Measurements from ENCODE around the gene HLA-DOA.

HLA-DOA gene

DNA sequence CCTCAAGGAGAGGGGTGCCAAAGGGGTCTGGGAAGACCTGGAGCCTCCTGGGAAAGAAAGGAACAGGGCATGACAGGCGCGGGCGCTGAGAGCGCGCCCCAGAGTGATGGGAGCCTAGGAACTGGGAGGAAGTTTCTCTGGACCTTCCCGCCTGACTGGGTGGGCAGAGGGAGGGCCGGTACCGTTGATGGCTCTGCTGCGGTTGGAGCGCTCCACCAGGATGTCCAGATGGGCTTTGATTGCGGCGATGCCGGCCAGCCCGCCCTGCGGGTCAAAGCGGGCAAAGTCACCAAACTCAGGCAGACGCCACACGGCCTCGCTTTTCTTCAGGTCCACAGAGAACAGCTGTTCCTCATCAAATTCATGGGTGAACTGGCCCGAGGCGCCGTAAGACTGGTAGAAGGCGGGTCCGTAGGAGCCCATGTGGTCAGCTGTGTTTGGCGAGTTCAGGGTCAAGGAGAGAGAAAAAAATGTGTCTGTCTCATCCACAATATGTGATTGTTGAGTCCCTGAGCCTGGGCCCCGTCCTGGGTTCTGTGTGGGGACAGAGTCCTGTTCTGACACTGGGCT lies 1.5 kb downstream of the HLA-DOA start:
- TF ChIP-seq BACH2 (CRISPR knock-in tag; IDR thresholded peaks at IDR 0.05; ENCODE audit: borderline replicate concordance) (no peak), ESRRG (CRISPR knock-in tag; IDR thresholded peaks at IDR 0.05) (no peak), OSR1 (CRISPR knock-in tag; IDR thresholded peaks at IDR 0.05) (no peak), GLIS3 (CRISPR knock-in tag; IDR thresholded peaks at IDR 0.05) (no peak), ZNF70 (CRISPR knock-in tag; IDR thresholded peaks at IDR 0.05) (no peak), TOX (CRISPR knock-in tag; IDR thresholded peaks at IDR 0.05; ENCODE audit: borderline replicate concordance) (no peak), TCF4 (CRISPR knock-in tag; IDR thresholded peaks at IDR 0.05; ENCODE audit: borderline replicate concordance) (no peak), SNAI2 (CRISPR knock-in tag; IDR thresholded peaks at IDR 0.05) (no peak), PPARA (CRISPR knock-in tag; IDR thresholded peaks at IDR 0.05; ENCODE audit: borderline replicate concordance) (no peak)
- TF ChIP-seq, protein P1, sequence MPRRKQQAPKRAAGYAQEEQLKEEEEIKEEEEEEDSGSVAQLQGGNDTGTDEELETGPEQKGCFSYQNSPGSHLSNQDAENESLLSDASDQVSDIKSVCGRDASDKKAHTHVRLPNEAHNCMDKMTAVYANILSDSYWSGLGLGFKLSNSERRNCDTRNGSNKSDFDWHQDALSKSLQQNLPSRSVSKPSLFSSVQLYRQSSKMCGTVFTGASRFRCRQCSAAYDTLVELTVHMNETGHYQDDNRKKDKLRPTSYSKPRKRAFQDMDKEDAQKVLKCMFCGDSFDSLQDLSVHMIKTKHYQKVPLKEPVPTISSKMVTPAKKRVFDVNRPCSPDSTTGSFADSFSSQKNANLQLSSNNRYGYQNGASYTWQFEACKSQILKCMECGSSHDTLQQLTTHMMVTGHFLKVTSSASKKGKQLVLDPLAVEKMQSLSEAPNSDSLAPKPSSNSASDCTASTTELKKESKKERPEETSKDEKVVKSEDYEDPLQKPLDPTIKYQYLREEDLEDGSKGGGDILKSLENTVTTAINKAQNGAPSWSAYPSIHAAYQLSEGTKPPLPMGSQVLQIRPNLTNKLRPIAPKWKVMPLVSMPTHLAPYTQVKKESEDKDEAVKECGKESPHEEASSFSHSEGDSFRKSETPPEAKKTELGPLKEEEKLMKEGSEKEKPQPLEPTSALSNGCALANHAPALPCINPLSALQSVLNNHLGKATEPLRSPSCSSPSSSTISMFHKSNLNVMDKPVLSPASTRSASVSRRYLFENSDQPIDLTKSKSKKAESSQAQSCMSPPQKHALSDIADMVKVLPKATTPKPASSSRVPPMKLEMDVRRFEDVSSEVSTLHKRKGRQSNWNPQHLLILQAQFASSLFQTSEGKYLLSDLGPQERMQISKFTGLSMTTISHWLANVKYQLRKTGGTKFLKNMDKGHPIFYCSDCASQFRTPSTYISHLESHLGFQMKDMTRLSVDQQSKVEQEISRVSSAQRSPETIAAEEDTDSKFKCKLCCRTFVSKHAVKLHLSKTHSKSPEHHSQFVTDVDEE (CRISPR knock-in tag; IDR thresholded peaks at IDR 0.05): no peak
- TF ChIP-seq, protein P2, sequence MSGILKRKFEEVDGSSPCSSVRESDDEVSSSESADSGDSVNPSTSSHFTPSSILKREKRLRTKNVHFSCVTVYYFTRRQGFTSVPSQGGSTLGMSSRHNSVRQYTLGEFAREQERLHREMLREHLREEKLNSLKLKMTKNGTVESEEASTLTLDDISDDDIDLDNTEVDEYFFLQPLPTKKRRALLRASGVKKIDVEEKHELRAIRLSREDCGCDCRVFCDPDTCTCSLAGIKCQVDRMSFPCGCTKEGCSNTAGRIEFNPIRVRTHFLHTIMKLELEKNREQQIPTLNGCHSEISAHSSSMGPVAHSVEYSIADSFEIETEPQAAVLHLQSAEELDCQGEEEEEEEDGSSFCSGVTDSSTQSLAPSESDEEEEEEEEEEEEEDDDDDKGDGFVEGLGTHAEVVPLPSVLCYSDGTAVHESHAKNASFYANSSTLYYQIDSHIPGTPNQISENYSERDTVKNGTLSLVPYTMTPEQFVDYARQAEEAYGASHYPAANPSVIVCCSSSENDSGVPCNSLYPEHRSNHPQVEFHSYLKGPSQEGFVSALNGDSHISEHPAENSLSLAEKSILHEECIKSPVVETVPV (CRISPR knock-in tag; IDR thresholded peaks at IDR 0.05): no peak
- TF ChIP-seq, protein P3, sequence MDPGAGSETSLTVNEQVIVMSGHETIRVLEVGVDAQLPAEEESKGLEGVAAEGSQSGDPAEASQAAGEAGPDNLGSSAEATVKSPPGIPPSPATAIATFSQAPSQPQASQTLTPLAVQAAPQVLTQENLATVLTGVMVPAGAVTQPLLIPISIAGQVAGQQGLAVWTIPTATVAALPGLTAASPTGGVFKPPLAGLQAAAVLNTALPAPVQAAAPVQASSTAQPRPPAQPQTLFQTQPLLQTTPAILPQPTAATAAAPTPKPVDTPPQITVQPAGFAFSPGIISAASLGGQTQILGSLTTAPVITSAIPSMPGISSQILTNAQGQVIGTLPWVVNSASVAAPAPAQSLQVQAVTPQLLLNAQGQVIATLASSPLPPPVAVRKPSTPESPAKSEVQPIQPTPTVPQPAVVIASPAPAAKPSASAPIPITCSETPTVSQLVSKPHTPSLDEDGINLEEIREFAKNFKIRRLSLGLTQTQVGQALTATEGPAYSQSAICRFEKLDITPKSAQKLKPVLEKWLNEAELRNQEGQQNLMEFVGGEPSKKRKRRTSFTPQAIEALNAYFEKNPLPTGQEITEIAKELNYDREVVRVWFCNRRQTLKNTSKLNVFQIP (CRISPR knock-in tag; IDR thresholded peaks at IDR 0.05; ENCODE audit: borderline replicate concordance, low read depth): no peak

DNA sequence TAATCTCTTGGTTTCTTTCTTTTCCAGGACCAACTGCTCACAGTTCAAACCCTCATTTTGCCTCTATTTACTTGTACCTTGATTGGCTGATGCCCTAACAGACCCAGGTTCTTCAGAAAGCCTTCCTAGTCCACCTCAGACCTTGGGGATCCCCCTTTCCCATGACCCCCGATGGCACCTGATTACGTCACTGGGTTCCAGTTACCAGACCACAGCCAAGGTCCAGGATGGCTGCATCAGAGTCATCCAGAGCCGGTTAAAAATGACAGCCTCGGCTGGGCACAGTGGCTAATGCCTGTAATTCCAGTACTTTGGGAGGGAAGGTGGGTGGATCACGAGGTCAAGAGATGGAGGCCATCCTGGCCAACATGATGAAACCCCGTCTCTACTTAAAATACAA lies 4.5 kb downstream of the HLA-DOA start:
- ATAC-seq: no peak
- TF ChIP-seq TCF4 (CRISPR knock-in tag; IDR thresholded peaks at IDR 0.05; ENCODE audit: borderline replicate concordance): no peak
- TF ChIP-seq TOX (CRISPR knock-in tag; IDR thresholded peaks at IDR 0.05; ENCODE audit: borderline replicate concordance): no peak

More for the DNA sequence above, 1.5 kb downstream of the HLA-DOA start:
- no peak; the same call in 2 of the 3 replicates for ATAC-seq

DNA sequence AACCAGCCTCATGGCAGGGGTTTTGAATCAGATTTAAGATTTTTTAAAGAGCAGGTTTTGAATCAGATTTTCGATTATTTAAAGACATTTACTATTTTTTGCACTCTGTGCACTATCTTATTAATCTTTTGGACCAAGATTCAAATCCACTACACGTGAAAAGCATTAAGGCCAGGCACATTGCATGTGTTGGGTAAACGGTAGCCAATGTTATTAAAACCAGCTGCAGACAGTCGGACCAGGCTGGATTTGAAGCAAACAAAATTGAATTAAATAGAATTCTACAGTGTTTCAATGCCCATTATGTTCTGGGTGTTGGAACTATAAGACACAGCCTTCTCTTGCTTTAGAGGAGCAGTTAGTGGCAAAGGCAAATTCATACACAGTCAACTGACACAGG lies 7.7 kb downstream of the HLA-DOA start:
- no peak for TF ChIP-seq ZC3H10 (CRISPR knock-in tag; IDR thresholded peaks at IDR 0.05)
- peak; percentile 85 for TF ChIP-seq TCF4 (CRISPR knock-in tag; IDR thresholded peaks at IDR 0.05; ENCODE audit: borderline replicate concordance)
- no peak for ATAC-seq

DNA sequence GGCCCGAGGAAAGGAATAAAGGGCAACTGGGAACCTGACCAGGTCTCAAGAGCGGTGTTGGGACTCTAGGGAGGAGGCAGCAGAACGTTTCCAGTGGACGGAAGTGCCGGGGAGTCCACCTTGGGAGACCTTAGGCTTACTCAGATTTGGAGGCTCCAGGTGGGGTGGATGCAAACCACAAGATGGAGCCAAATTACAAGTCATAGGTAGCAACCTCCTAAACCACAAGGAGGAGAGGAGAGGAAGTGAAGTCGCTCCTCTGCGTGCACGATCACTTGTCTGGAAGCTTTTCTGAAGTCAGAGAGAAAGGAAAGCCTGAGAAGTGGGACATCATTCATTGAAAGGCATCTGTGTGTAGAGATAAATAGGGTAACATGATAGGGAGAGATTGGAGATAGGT lies 9.3 kb downstream of the HLA-DOA start:
- TF ChIP-seq TOX (CRISPR knock-in tag; IDR thresholded peaks at IDR 0.05; ENCODE audit: borderline replicate concordance) (no peak), ZNF70 (CRISPR knock-in tag; IDR thresholded peaks at IDR 0.05) (no peak), BACH2 (CRISPR knock-in tag; IDR thresholded peaks at IDR 0.05; ENCODE audit: borderline replicate concordance) (no peak), ZNF8 (CRISPR knock-in tag; IDR thresholded peaks at IDR 0.05) (no peak)
- TF ChIP-seq, protein P3 (CRISPR knock-in tag; IDR thresholded peaks at IDR 0.05; ENCODE audit: borderline replicate concordance, low read depth): no peak
- TF ChIP-seq, protein P4, sequence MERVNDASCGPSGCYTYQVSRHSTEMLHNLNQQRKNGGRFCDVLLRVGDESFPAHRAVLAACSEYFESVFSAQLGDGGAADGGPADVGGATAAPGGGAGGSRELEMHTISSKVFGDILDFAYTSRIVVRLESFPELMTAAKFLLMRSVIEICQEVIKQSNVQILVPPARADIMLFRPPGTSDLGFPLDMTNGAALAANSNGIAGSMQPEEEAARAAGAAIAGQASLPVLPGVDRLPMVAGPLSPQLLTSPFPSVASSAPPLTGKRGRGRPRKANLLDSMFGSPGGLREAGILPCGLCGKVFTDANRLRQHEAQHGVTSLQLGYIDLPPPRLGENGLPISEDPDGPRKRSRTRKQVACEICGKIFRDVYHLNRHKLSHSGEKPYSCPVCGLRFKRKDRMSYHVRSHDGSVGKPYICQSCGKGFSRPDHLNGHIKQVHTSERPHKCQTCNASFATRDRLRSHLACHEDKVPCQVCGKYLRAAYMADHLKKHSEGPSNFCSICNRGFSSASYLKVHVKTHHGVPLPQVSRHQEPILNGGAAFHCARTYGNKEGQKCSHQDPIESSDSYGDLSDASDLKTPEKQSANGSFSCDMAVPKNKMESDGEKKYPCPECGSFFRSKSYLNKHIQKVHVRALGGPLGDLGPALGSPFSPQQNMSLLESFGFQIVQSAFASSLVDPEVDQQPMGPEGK (CRISPR knock-in tag; IDR thresholded peaks at IDR 0.05; ENCODE audit: borderline replicate concordance): no peak
- TF ChIP-seq, protein P5, sequence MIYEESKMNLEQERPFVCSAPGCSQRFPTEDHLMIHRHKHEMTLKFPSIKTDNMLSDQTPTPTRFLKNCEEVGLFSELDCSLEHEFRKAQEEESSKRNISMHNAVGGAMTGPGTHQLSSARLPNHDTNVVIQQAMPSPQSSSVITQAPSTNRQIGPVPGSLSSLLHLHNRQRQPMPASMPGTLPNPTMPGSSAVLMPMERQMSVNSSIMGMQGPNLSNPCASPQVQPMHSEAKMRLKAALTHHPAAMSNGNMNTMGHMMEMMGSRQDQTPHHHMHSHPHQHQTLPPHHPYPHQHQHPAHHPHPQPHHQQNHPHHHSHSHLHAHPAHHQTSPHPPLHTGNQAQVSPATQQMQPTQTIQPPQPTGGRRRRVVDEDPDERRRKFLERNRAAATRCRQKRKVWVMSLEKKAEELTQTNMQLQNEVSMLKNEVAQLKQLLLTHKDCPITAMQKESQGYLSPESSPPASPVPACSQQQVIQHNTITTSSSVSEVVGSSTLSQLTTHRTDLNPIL (CRISPR knock-in tag; IDR thresholded peaks at IDR 0.05; ENCODE audit: low read depth): no peak

More for the DNA sequence above, 9.3 kb downstream of the HLA-DOA start:
- ATAC-seq: no peak

Measured in SK-N-SH treated with all-trans-retinoic acid at 6 μM for 48 hours (cell line).